Thyroid gland (tissue), 4 donors: ENCODE data around the gene EXOSC6.
"Not testable (repeated sequence)": the region's sequence is repeated elsewhere in the genome, so short reads cannot be mapped to it uniquely, and the experiment has no call there.

ENCODE experiments used
- POLR2A ChIP-seq, 2 donors: fragments of 450-650 bp; IDR thresholded peaks; one replicate each; pipeline ENCODE4 v1.6.1; 2017; ENCODE audit warnings: antibody characterized with exemption in 2 of 2, mild to moderate bottlenecking in 2 of 2, moderate library complexity in 1 of 2
- TF ChIP-seq, protein P1 (sequence below), 6 experiments: fragments of 200-600 bp in 3 of 6; fragments of 450-650 bp in 3 of 6; sonication (generic) in 3 of 6; IDR thresholded peaks; one replicate each; pipeline ENCODE4 v1.5.1; 2016 to 2019; ENCODE audit warnings: antibody characterized with exemption in 6 of 6, mild to moderate bottlenecking in 2 of 6, inconsistent platforms in 1 of 6, moderate library complexity in 1 of 6

GRCh38 chr16:70238773-70239172 is 13.0 kb downstream of the EXOSC6 start:
- TF ChIP-seq, protein P1, sequence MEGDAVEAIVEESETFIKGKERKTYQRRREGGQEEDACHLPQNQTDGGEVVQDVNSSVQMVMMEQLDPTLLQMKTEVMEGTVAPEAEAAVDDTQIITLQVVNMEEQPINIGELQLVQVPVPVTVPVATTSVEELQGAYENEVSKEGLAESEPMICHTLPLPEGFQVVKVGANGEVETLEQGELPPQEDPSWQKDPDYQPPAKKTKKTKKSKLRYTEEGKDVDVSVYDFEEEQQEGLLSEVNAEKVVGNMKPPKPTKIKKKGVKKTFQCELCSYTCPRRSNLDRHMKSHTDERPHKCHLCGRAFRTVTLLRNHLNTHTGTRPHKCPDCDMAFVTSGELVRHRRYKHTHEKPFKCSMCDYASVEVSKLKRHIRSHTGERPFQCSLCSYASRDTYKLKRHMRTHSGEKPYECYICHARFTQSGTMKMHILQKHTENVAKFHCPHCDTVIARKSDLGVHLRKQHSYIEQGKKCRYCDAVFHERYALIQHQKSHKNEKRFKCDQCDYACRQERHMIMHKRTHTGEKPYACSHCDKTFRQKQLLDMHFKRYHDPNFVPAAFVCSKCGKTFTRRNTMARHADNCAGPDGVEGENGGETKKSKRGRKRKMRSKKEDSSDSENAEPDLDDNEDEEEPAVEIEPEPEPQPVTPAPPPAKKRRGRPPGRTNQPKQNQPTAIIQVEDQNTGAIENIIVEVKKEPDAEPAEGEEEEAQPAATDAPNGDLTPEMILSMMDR (IDR thresholded peaks at IDR 0.05) = not testable (repeated sequence)
- not testable (repeated sequence) for TF ChIP-seq POLR2A (IDR thresholded peaks at IDR 0.05)
